WI38 (cell line): ENCODE data around the gene TMEM143.

Source experiments
- H3K4me3 ChIP-seq: 2 replicates; pipeline ENCODE4 v1.5.1; 2011; ENCODE audit warnings: low read depth, mild to moderate bottlenecking, control low read depth, low read length
- TF ChIP-seq, protein P1 (sequence below): IDR thresholded peaks from 2 replicates; pipeline ENCODE4 v1.5.1; 2012; ENCODE audit warnings: low read depth, mild to moderate bottlenecking, control low read depth, low read length

Gene TMEM143

DNA sequence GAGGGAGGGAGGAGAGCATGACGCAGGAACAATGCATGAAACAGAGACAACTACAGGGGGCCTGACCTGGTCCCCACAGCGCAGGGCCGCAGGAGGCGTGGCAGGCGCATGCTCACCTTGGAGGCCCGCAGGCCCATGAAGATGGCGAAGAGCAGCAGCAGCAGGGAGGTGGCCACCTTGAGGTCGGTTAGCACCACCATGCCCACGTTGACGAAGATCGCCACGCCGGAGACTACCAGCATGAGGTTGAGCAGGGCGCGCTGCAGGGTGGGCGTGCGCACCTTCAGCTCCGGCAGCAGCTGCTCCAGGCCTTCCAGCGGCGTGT, 21.4 kb downstream of the TMEM143 start:
- TF ChIP-seq, protein P1, sequence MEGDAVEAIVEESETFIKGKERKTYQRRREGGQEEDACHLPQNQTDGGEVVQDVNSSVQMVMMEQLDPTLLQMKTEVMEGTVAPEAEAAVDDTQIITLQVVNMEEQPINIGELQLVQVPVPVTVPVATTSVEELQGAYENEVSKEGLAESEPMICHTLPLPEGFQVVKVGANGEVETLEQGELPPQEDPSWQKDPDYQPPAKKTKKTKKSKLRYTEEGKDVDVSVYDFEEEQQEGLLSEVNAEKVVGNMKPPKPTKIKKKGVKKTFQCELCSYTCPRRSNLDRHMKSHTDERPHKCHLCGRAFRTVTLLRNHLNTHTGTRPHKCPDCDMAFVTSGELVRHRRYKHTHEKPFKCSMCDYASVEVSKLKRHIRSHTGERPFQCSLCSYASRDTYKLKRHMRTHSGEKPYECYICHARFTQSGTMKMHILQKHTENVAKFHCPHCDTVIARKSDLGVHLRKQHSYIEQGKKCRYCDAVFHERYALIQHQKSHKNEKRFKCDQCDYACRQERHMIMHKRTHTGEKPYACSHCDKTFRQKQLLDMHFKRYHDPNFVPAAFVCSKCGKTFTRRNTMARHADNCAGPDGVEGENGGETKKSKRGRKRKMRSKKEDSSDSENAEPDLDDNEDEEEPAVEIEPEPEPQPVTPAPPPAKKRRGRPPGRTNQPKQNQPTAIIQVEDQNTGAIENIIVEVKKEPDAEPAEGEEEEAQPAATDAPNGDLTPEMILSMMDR = no peak
- no peak overlapping the region for H3K4me3 ChIP-seq

DNA sequence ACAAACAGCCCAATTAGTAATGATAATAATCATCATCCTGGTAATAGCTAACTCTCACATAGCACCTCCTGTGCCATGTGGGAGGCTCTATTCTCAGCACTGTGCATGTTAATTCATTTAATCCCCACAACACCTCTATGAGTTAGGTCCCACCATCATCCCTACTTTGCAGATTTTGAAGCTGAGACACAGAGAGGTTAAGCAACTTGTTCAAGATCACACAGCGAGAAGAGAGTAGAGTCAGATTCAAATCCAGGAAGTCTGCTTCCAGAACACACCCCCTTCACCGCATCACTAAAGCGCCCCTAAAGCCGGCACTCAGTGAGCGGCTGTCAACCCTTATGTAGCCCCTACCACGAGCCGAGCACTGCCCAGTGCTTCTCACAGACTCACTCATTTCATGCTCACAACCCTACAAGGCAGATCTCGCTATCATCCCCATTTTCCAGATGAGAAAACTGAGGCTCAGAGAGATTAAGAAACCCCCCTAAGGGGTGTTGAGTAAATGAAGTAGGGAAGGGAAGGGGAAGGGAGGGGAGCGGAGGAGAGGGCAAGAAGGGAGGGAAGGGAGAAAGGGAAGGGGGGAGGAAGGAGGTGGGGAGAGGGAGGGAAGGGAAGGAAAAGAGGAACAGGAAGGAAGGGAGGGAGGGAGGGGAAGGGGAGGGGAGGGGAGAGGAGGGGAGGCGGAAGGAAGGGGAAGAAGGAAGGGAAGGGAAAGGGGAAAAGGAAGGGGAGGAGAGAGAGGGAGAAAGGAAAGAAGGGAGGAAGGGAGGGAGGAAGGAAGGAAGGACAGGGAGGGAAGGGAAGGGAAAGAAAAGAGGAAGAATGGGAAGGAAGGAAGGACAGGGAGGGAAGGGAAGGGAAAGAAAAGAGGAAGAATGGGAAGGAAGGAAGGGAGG, 22.0 kb downstream of the TMEM143 start:
- TF ChIP-seq, protein P1 = no peak
- no peak overlapping the region for H3K4me3 ChIP-seq

DNA sequence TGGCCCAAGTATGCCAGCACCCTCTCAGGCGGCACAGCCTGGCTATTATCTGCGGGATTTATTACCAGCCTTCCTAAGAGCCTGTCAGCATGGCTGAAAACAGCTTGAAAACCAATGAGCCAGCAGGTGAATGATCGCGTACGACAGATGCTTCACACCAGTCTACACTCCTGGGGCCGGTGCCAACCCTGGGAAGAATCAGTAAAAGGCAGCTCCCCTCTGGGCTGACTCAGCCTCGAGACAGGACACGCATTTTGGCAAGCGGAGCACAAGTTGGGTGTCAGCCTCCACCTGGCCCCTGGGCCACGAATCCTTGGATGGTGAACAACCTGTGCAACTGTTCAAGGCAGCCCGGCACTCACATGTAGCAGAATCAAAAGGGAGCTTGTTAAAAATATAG, 22.7 kb downstream of the TMEM143 start:
- no peak overlapping the region for H3K4me3 ChIP-seq
- TF ChIP-seq, protein P1 = no peak

DNA sequence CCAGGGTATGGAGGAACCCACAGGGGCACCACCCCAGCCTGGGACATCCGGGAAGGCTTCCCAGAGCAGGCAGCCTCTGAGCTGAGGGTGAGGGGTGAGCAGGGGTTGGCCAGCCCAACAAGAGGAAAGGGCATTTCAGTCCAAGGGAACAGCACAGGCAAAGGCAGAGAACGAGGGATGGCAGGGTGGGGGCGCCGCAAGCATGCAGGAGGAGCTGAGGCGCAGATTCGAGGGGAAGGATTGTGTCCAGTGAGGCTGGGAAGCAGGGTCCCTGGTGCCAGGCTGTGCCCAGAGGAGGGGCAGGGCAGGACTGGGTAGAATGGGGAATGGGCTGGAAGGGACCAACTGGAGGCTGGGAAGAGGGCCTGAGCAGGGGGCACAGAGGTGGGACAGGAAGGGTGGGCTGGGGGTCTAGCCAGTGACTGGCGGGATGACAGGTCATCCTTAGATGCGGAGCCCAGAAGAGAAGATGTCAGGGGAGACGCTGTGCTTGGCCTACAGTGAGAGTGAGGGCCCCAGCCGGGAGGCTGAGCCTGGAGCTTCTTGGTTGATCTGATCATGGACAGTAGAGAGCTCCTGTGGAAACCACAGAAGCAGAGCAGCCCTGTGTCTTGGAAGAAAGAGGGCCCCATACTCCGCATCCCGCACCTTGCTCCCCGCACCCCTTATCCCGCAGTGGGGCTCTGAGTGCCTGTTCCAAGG, 24.8 kb downstream of the TMEM143 start:
- H3K4me3 ChIP-seq = no peak overlapping the region
- TF ChIP-seq, protein P1 = no peak

DNA sequence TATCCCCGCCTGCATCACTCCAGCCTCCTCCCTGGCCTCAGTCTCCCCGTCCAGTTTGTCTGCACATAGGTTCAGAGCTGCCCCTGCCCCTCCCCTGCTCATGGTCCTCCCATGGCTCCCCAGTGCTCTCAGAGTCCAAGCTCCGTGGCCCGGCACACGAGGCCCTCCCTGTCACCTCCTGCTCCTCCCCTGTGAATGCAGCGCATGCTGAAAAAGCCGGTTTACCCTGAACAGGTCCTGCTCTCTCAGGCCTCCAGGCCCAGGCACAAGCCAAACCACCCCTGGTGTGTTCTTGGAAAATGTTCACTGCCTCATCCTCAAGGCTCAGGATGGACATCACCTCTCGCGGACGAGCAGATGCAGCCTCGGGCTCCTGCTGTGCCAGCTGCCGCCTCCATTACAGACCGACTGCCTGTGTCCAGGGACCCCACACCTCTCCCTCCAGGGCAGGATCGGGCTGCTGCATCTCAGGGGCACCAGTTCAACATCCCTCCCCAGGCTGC, 25.4 kb downstream of the TMEM143 start:
- TF ChIP-seq, protein P1 = no peak
- H3K4me3 ChIP-seq = no peak overlapping the region

DNA sequence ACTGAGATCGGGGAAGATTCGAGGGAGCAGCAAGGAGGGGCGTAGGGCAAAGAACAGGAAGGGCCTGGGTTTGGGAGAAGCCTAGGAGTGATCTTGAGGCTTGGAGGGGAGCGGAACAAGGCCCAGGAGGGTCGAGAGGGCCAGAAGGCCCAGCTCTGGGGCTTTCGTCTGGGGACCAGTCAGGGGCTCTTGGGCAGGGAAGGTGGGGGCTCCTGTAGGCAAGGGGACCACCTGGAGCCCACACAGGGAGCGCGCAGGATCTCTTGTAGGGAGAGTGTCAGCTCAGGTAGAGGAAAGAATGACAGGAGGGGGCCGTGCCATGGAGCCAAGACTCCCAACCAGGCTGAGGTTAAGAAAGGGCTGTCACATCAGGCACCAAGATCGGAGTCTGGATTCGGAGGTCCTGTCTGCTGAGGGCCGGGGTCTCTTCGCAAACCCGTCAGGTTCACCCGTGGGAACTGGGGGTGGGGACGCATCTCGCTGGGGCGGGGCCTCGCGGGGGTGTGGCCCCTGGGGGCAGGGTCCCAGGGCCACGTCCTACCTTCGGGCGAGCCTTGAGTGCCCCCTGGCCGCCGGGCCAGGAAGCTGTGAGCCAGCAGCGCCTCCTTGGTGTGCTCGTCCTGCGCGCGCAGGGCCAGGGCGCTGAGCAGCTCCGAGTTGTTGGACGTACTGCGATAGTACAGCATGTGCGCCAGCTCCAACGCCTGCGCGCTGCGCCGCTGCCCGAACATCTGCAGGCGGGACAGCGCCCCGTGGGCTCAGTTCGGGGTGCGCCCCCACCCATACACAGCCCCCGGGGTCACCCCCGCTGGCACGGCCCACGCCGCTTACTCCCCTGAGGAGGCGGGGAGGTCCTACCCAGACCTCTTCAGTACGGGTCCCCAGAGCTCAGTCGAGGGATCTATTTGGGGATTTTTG, 30.0 kb downstream of the TMEM143 start:
- peak overlapping the region; percentile 51 for H3K4me3 ChIP-seq
- TF ChIP-seq, protein P1 = peak; percentile 58
